Lower lobe of right lung (tissue), 2 donors: ENCODE measurements around the gene DAB2IP. TPM values are rescaled to one million over a fixed set of nuclear protein-coding genes. Genes with fewer than 3 reads are reported as not detected.

Experiments
- ATAC-seq, 2 donors: fragments of 200-7000 bp; cut with Tn5 transposase; one replicate each; pipeline ENCODE4 v1.9.1; 2020 to 2022; ENCODE audit warnings: mild to moderate bottlenecking in 2 of 2, moderate library complexity in 2 of 2
- DNase-seq: peaks from one replicate; pipeline ENCODE4 v3.0.0-alpha.2; 2020
- H3K27ac ChIP-seq: fragments of 200-600 bp; one replicate; pipeline ENCODE4 v1.8.0; 2022
- H3K27me3 ChIP-seq: fragments of 200-600 bp; one replicate; pipeline ENCODE4 v1.8.0; 2022; ENCODE audit warnings: low read depth
- H3K36me3 ChIP-seq: fragments of 200-600 bp; one replicate; pipeline ENCODE4 v1.8.0; 2022; ENCODE audit warnings: mild to moderate bottlenecking
- H3K4me1 ChIP-seq: fragments of 200-600 bp; one replicate; pipeline ENCODE4 v1.8.0; 2022
- H3K4me3 ChIP-seq: fragments of 200-600 bp; one replicate; pipeline ENCODE4 v1.8.0; 2022; ENCODE audit warnings: mild to moderate bottlenecking
- H3K9me3 ChIP-seq: fragments of 200-600 bp; one replicate; pipeline ENCODE4 v1.8.0; 2022
- CTCF ChIP-seq: fragments of 200-600 bp; IDR thresholded peaks from one replicate; pipeline ENCODE4 v1.8.0; 2022; ENCODE audit warnings: antibody characterized with exemption, mild to moderate bottlenecking
- intact Hi-C: fragments of 100-400 bp; cut with DNase I; formaldehyde crosslinking; loops from one replicate; pipeline ENCODE4 v1.11.0; 2022
- total RNA-seq: library from RNA; stranded (reverse); fragmentation: NEBNext Ultra II Directional; extraction: Animal tissue kit (Norgen Biotek cat#: 25700); gene quantifications from one replicate; pipeline ENCODE4 v1.2.1, GENCODE V29; 2021
- donor health status: DM: no; HTN: yes; CAD: no; lungs with severe emphysema.

The DAB2IP gene
- total RNA-seq, 1 donor from 2014 or later: 54.1 TPM

- H3K27me3 ChIP-seq: peaks cover 10% of the 10 kb centered on the region
- peak overlapping the region; percentile 80 for H3K27ac ChIP-seq
- H3K9me3 ChIP-seq: no peaks in the 10 kb centered on the region
- no peak for TF ChIP-seq CTCF
- intact Hi-C loops: no loop called here
- peak overlapping the region; percentile 68 for H3K4me3 ChIP-seq
- no peak for ATAC-seq
- DNase-seq: no peak
- peaks cover 31% of the 10 kb centered on the region for H3K4me1 ChIP-seq
- no peaks in the 10 kb centered on the region for H3K36me3 ChIP-seq
Measured at GRCh38 chr9:121700832-121701419, 49.5 kb downstream of the DAB2IP start.

GRCh38 chr9:121701736-121702261, 50.4 kb downstream of the DAB2IP start:
- H3K9me3 ChIP-seq: no peaks in the 10 kb centered on the region
- H3K4me3 ChIP-seq: no peak overlapping the region
- intact Hi-C loops: no loop called here
- H3K36me3 ChIP-seq: no peaks in the 10 kb centered on the region
- DNase-seq (no peak), ATAC-seq (no peak)
- peak overlapping the region; percentile 80 for H3K27ac ChIP-seq
- H3K27me3 ChIP-seq: peaks cover 10% of the 10 kb centered on the region
- peaks cover 31% of the 10 kb centered on the region for H3K4me1 ChIP-seq
- TF ChIP-seq CTCF: no peak

DNA sequence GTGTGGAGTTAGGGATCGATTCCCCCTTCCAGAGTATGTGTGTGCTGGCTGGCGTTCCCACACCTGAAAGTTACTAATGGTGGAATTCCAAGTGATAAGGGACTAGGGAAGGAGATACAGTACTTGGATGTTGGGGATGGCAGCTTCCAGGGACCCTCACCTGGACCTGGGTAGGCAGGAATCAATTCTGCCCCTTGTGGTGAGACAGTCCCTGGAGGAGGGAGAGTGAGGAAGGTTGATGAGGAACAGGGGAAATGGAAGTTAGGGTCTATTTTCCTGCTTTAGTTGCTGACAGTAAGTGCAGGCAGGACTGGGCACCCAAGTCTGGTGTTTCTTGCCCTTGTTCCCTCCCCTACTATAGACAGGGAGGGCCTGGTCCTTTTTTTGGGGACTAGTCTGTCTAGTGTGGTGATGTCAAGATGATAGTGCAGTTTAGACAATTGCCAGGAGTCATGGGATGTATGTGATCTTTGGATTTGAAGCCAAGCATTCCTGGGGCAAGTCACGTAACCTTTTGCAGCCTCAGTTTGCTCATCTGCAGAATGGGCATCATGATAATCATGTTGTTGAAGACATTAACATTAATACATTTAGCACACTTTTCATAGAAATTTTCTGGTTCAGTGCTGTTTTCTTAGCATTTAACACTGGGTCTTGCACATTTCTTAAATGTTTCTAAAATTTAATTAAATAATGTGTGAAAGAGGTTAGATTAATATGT, 51.7 kb downstream of the DAB2IP start:
- Histone ChIP-seq H3K4me1 (peaks cover 31% of the 10 kb centered on the region), H3K27ac (no peak overlapping the region), H3K4me3 (no peak overlapping the region), H3K9me3 (no peaks in the 10 kb centered on the region), H3K27me3 (peaks cover 10% of the 10 kb centered on the region), H3K36me3 (no peaks in the 10 kb centered on the region)
- DNase-seq (no peak), ATAC-seq (no peak)
- intact Hi-C loops: no loop called here
- no peak for TF ChIP-seq CTCF

- Histone ChIP-seq H3K4me3 (no peak overlapping the region), H3K27ac (no peak overlapping the region), H3K27me3 (peaks cover 10% of the 10 kb centered on the region), H3K4me1 (peaks cover 31% of the 10 kb centered on the region), H3K9me3 (no peaks in the 10 kb centered on the region), H3K36me3 (no peaks in the 10 kb centered on the region)
- ATAC-seq: no peak
- DNase-seq: no peak
- intact Hi-C loops: no loop called here
- TF ChIP-seq CTCF: no peak
Measured at GRCh38 chr9:121704281-121704680, 52.8 kb downstream of the DAB2IP start.

DNA sequence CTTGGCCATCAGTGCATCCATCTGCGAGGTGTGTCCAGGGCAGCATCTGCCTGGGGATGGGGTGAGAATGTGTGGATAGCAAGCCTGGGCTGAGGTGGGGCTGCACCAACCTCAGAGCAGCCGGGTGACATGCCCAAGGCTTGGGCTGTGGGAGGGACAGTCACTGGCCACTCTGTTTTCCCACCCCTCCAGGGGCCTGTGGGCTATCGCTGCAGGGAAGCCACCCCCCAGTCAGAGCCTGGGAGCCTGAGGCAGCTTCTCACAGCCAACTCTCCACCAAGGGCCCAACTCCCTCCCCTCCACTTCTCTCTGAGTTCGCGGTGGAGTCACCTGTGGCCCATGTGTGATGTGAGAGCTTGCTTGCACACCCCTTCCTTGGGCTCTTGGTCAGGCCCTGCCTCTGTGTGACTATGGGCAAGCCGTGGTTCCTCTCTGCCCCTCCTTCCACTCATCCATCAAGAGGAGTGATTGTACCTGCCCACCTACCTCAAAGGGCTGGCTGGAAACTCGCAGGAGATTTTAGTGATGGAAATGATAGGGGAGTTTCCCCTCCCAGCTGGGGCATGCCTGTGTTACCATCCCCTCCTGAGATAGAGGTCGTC, 54.8 kb downstream of the DAB2IP start:
- intact Hi-C loops: no loop called here
- DNase-seq (no peak), ATAC-seq (no peak)
- Histone ChIP-seq H3K4me1 (peaks cover 27% of the 10 kb centered on the region), H3K9me3 (no peaks in the 10 kb centered on the region), H3K27me3 (no peaks in the 10 kb centered on the region), H3K4me3 (no peak overlapping the region), H3K36me3 (no peaks in the 10 kb centered on the region), H3K27ac (no peak overlapping the region)
- TF ChIP-seq CTCF: no peak
